ENCODE data around the gene MUC2. TPM values are rescaled to one million over a fixed set of nuclear protein-coding genes. Genes with fewer than 3 reads are reported as not detected.

MUC2 gene
- total and polyA plus RNA-seq, 2 donors (not counting 1 experiment from before 2014, with no cell fraction given), result not detected

GRCh38 chr11:1087961-1088926, 13.6 kb downstream of the MUC2 start:
- H3K79me2 ChIP-seq (ENCODE audit: control insufficient read depth, insufficient read depth, low read length), result no peaks in the 10 kb centered on the region
- TF ChIP-seq CTCF (IDR thresholded peaks at IDR 0.05), result no peak
- TF ChIP-seq EZH2 (IDR thresholded peaks at IDR 0.05; ENCODE audit: borderline replicate concordance, insufficient read depth, low read depth, low read length, poor library complexity, severe bottlenecking), result no peak
- WGBS (ENCODE audit: insufficient coverage), result 93% methylated on average over 26 of the region's 40 CpGs
- Mint-ChIP-seq H3K4me3 (no peak overlapping the region), H3K27me3 (no peaks in the 10 kb centered on the region), H3K9me3 (ENCODE audit: insufficient read depth) (no peaks in the 10 kb centered on the region), H3K4me1 (no peaks in the 10 kb centered on the region), H3K27ac (no peak overlapping the region)
- H3K27me3 ChIP-seq (replicated peaks in 1 of 4; ENCODE audit: control extremely low read depth in 1 of 4, control insufficient read depth in 3 of 4, insufficient read depth in 4 of 4, low read length in 3 of 4), result no peaks in the 10 kb centered on the region
- H4K20me1 ChIP-seq (ENCODE audit: control insufficient read depth, insufficient read depth, low read length, poor library complexity, severe bottlenecking), result no peaks in the 10 kb centered on the region
- H3K36me3 ChIP-seq (replicated peaks in 1 of 2; ENCODE audit: control extremely low read depth in 1 of 2, control insufficient read depth in 1 of 2, extremely low read depth in 1 of 2, insufficient read depth in 2 of 2, low read length in 1 of 2), result no peaks in the 10 kb centered on the region
- H3K9me3 ChIP-seq (ENCODE audit: control extremely low read depth in 1 of 3, control insufficient read depth in 2 of 3, insufficient read depth in 1 of 3, low read length in 2 of 3), result peaks cover 0 to 11% (median 0%) of the 10 kb centered on the region in 3 donors
- intact Hi-C loops (cut with micrococcal nuclease), result no loop called here
- no peaks in the 10 kb centered on the region for H3K4me1 ChIP-seq (ENCODE audit: control insufficient read depth in 2 of 2, insufficient read depth in 2 of 2, low read length in 2 of 2)
- H2AFZ ChIP-seq (ENCODE audit: insufficient read depth, low read depth, low read length, poor library complexity, severe bottlenecking), result no peak overlapping the region
- DNase-seq (no peak), ATAC-seq (ENCODE audit: low read depth) (no peak)
- H3K4me2 ChIP-seq (replicated peaks; ENCODE audit: low read depth, low read length, poor library complexity, severe bottlenecking), result no peak overlapping the region
- POLR2A ChIA-PET, result no interaction called here
- no peak overlapping the region for H3K9ac ChIP-seq (ENCODE audit: low read length)
- CTCF ChIA-PET, result no interaction called here
- H3K27ac ChIP-seq (ENCODE audit: low read length in 2 of 2), result no peak overlapping the region
- H3K4me3 ChIP-seq (ENCODE audit: control extremely low read depth in 1 of 5, extremely low read depth in 1 of 5, insufficient read depth in 1 of 5, low read depth in 2 of 5, low read length in 4 of 5), result no peak overlapping the region
